ENCODE measurements around the gene PLXNA4. TPM values are rescaled to one million over a fixed set of nuclear protein-coding genes. Genes with fewer than 3 reads are reported as not detected.

PLXNA4 gene
- polyA plus RNA-seq, 2 donors, result 0.44 to 0.55 TPM

DNA sequence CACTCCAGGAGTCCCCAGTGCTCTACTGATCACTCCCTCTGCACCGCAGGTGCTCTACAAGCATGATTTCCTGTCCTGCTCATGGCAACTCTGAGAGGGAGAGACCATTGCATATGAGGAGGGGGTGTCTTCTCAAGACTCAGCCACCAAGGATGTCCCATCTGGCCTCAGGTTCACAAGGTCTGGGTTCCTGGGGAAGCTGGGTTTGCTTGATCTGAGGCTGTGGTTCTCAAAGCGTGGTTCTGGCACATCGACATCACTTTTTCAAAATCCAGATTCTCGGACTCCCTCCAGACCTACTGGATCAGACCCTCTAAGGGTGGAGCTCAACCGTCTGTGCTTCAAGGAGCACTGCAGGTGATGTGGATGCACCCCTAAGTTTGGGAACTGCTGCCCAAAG, 247.5 kb downstream of the PLXNA4 start:
- Histone ChIP-seq H3K9me3 (ENCODE audit: control insufficient read depth in 2 of 2, insufficient read depth in 1 of 2, low read depth in 1 of 2, low read length in 1 of 2) (no peaks in the 10 kb centered on the region), H3K4me3 (ENCODE audit: low read depth in 1 of 2, low read length in 2 of 2) (no peak overlapping the region), H3K27ac (ENCODE audit: low read depth in 2 of 2, low read length in 1 of 2) (no peak overlapping the region), H3K27me3 (ENCODE audit: control insufficient read depth in 1 of 2, insufficient read depth in 2 of 2, low read length in 2 of 2) (no peaks in the 10 kb centered on the region), H3K36me3 (ENCODE audit: control insufficient read depth in 2 of 2, insufficient read depth in 2 of 2, low read length in 1 of 2) (no peaks in the 10 kb centered on the region), H3K4me1 (ENCODE audit: control insufficient read depth in 2 of 2, insufficient read depth in 2 of 2, low read length in 1 of 2) (peaks cover 0 to 3% of the 10 kb centered on the region in 2 donors)
- WGBS, 2 donors, result 76 to 84% methylated on average over 5 of the region's 5 CpGs

DNA sequence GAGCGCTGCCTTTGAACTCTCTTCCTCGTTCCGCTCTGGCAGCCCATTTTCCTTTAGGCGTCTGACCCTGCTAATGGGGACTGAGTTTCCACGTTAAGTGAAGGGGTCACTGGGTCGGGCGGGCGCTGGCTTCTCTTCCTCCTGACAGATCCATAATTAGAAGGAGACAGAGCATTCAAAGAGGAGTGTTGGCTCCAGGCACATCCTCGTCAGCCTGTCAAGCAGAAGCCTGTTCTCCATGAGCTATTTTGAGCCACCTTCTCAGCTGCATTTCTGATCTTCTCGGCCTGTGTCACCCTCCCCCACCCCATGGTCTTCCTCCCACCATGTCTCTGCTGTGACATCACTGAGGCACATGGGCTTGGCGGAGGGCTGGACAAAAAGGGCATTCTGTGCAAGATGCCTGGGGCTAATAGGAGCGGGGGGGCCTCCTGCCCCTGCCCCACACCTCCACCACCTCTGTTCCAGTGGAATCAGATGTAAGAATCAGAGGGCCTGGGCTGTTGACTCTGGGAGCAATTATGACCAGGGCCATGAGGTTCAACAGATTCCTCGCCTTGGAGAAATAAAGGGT, 248.1 kb downstream of the PLXNA4 start:
- H3K27ac ChIP-seq (ENCODE audit: low read depth in 2 of 2, low read length in 1 of 2), result no peak overlapping the region
- peaks cover 0 to 3% of the 10 kb centered on the region in 2 donors for H3K4me1 ChIP-seq (ENCODE audit: control insufficient read depth in 2 of 2, insufficient read depth in 2 of 2, low read length in 1 of 2)
- no peaks in the 10 kb centered on the region for H3K9me3 ChIP-seq (ENCODE audit: control insufficient read depth in 2 of 2, insufficient read depth in 1 of 2, low read depth in 1 of 2, low read length in 1 of 2)
- H3K27me3 ChIP-seq (ENCODE audit: control insufficient read depth in 1 of 2, insufficient read depth in 2 of 2, low read length in 2 of 2), result no peaks in the 10 kb centered on the region
- 67 to 69% methylated on average over 13 of the region's 13 CpGs for WGBS, 2 donors
- no peaks in the 10 kb centered on the region for H3K36me3 ChIP-seq (ENCODE audit: control insufficient read depth in 2 of 2, insufficient read depth in 2 of 2, low read length in 1 of 2)
- no peak overlapping the region for H3K4me3 ChIP-seq (ENCODE audit: low read depth in 1 of 2, low read length in 2 of 2)

DNA sequence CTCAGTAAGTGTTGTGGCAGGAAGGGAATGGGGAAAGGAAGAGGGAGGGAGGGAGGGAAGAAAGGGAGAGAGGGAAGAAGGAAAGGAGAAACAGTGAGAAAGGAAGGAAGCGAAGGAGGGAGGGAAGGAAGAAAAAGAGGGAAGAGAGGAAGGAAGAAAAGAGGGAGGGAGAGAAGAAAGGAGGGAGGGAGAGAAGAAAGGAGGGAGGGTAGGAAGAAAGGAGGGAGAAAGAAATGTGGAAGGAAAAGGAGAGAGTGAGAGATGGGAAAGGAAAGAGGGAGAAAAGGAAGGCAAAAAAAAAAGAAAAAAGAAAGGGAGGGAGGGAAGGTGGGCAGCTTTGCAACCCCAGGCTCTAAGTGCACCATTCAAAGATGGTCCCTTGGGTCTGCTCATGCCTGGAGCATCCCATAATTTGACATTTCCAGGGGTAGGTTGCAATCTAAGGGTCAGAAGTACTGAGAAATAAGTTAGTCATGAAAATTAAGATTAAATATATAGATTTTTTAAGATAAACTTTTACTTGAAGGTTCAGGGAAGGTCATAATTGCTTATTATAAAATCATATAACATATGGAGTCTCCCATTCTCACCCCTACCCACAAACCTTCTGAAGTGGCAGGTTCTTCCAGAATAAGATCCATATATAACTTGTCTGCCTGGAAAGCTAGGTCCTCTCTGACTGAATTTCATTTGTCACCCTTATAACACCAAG, 249.2 kb downstream of the PLXNA4 start:
- 94 to 100% methylated on average over 1 of the region's 1 CpG for WGBS, 2 donors
- no peaks in the 10 kb centered on the region for H3K36me3 ChIP-seq (ENCODE audit: control insufficient read depth in 2 of 2, insufficient read depth in 2 of 2, low read length in 1 of 2)

DNA sequence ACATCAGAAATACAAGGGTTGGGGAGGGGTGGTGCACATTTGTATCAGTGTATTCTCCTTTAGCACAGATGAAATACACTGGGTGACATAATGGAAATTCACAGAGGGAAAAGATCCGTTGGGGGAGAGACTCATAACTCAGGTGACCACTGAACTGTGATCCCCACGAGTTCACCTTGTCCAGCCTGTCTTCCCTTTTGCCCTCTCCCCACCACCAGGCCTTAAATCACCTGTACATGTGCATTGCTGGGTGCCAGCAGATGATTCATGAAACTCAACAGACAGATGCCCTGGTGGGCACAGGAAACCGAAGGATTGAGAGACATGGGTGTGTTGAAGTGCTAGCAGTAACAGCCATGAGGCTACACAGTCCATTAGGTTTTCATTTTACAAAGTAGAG, 253.3 kb downstream of the PLXNA4 start:
- Histone ChIP-seq H3K27me3 (ENCODE audit: control insufficient read depth in 1 of 2, insufficient read depth in 2 of 2, low read length in 2 of 2) (no peaks in the 10 kb centered on the region), H3K36me3 (ENCODE audit: control insufficient read depth in 2 of 2, insufficient read depth in 2 of 2, low read length in 1 of 2) (no peaks in the 10 kb centered on the region), H3K9me3 (ENCODE audit: control insufficient read depth in 2 of 2, insufficient read depth in 1 of 2, low read depth in 1 of 2, low read length in 1 of 2) (no peaks in the 10 kb centered on the region), H3K27ac (ENCODE audit: low read depth in 2 of 2, low read length in 1 of 2) (no peak overlapping the region), H3K4me1 (ENCODE audit: control insufficient read depth in 2 of 2, insufficient read depth in 2 of 2, low read length in 1 of 2) (peaks cover 2 to 3% of the 10 kb centered on the region in 2 donors), H3K4me3 (ENCODE audit: low read depth in 1 of 2, low read length in 2 of 2) (no peak overlapping the region)
- WGBS, 2 donors, result 61% methylated on average over 3 of the region's 3 CpGs

More for the DNA sequence above, 249.2 kb downstream of the PLXNA4 start:
- H3K27ac ChIP-seq (ENCODE audit: low read depth in 2 of 2, low read length in 1 of 2), result no peak overlapping the region
- no peaks in the 10 kb centered on the region for H3K9me3 ChIP-seq (ENCODE audit: control insufficient read depth in 2 of 2, insufficient read depth in 1 of 2, low read depth in 1 of 2, low read length in 1 of 2)
- no peaks in the 10 kb centered on the region for H3K27me3 ChIP-seq (ENCODE audit: control insufficient read depth in 1 of 2, insufficient read depth in 2 of 2, low read length in 2 of 2)
- no peak overlapping the region for H3K4me3 ChIP-seq (ENCODE audit: low read depth in 1 of 2, low read length in 2 of 2)
- H3K4me1 ChIP-seq (ENCODE audit: control insufficient read depth in 2 of 2, insufficient read depth in 2 of 2, low read length in 1 of 2), result peaks cover 0 to 3% of the 10 kb centered on the region in 2 donors

- Histone ChIP-seq H3K27ac (ENCODE audit: low read depth in 2 of 2, low read length in 1 of 2) (no peak overlapping the region), H3K36me3 (ENCODE audit: control insufficient read depth in 2 of 2, insufficient read depth in 2 of 2, low read length in 1 of 2) (no peaks in the 10 kb centered on the region), H3K27me3 (ENCODE audit: control insufficient read depth in 1 of 2, insufficient read depth in 2 of 2, low read length in 2 of 2) (no peaks in the 10 kb centered on the region), H3K9me3 (ENCODE audit: control insufficient read depth in 2 of 2, insufficient read depth in 1 of 2, low read depth in 1 of 2, low read length in 1 of 2) (no peaks in the 10 kb centered on the region), H3K4me1 (ENCODE audit: control insufficient read depth in 2 of 2, insufficient read depth in 2 of 2, low read length in 1 of 2) (peaks cover 0 to 2% of the 10 kb centered on the region in 2 donors), H3K4me3 (ENCODE audit: low read depth in 1 of 2, low read length in 2 of 2) (no peak overlapping the region)
- 42 to 51% methylated on average over 6 of the region's 6 CpGs for WGBS, 2 donors
Observed at GRCh38 chr7:132321387-132321786, 254.9 kb downstream of the PLXNA4 start.

GRCh38 chr7:132319481-132319880, 256.8 kb downstream of the PLXNA4 start:
- H3K4me1 ChIP-seq (ENCODE audit: control insufficient read depth in 2 of 2, insufficient read depth in 2 of 2, low read length in 1 of 2), result peaks cover 0 to 2% of the 10 kb centered on the region in 2 donors
- no peaks in the 10 kb centered on the region for H3K36me3 ChIP-seq (ENCODE audit: control insufficient read depth in 2 of 2, insufficient read depth in 2 of 2, low read length in 1 of 2)
- H3K27ac ChIP-seq (ENCODE audit: low read depth in 2 of 2, low read length in 1 of 2), result no peak overlapping the region
- H3K27me3 ChIP-seq (ENCODE audit: control insufficient read depth in 1 of 2, insufficient read depth in 2 of 2, low read length in 2 of 2), result no peaks in the 10 kb centered on the region
- WGBS, 2 donors, result 53 to 57% methylated on average over 6 of the region's 6 CpGs
- H3K9me3 ChIP-seq (ENCODE audit: control insufficient read depth in 2 of 2, insufficient read depth in 1 of 2, low read depth in 1 of 2, low read length in 1 of 2), result no peaks in the 10 kb centered on the region
- H3K4me3 ChIP-seq (ENCODE audit: low read depth in 1 of 2, low read length in 2 of 2), result no peak overlapping the region

- no peak overlapping the region for H3K4me3 ChIP-seq (ENCODE audit: low read depth in 1 of 2, low read length in 2 of 2)
- peaks cover 0 to 2% of the 10 kb centered on the region in 2 donors for H3K4me1 ChIP-seq (ENCODE audit: control insufficient read depth in 2 of 2, insufficient read depth in 2 of 2, low read length in 1 of 2)
- no peaks in the 10 kb centered on the region for H3K36me3 ChIP-seq (ENCODE audit: control insufficient read depth in 2 of 2, insufficient read depth in 2 of 2, low read length in 1 of 2)
- H3K27ac ChIP-seq (ENCODE audit: low read depth in 2 of 2, low read length in 1 of 2), result no peak overlapping the region
- no peaks in the 10 kb centered on the region for H3K27me3 ChIP-seq (ENCODE audit: control insufficient read depth in 1 of 2, insufficient read depth in 2 of 2, low read length in 2 of 2)
- no peaks in the 10 kb centered on the region for H3K9me3 ChIP-seq (ENCODE audit: control insufficient read depth in 2 of 2, insufficient read depth in 1 of 2, low read depth in 1 of 2, low read length in 1 of 2)
- WGBS, 2 donors, result 8% methylated on average over 20 of the region's 20 CpGs
Observed at GRCh38 chr7:132318352-132319318, 257.6 kb downstream of the PLXNA4 start.

GRCh38 chr7:132317701-132318351, 258.4 kb downstream of the PLXNA4 start:
- H3K27ac ChIP-seq (ENCODE audit: low read depth in 2 of 2, low read length in 1 of 2), result no peak overlapping the region
- 66 to 74% methylated on average over 7 of the region's 7 CpGs for WGBS, 2 donors
- peaks cover 0 to 2% of the 10 kb centered on the region in 2 donors for H3K4me1 ChIP-seq (ENCODE audit: control insufficient read depth in 2 of 2, insufficient read depth in 2 of 2, low read length in 1 of 2)
- H3K9me3 ChIP-seq (ENCODE audit: control insufficient read depth in 2 of 2, insufficient read depth in 1 of 2, low read depth in 1 of 2, low read length in 1 of 2), result no peaks in the 10 kb centered on the region
- no peaks in the 10 kb centered on the region for H3K27me3 ChIP-seq (ENCODE audit: control insufficient read depth in 1 of 2, insufficient read depth in 2 of 2, low read length in 2 of 2)
- H3K36me3 ChIP-seq (ENCODE audit: control insufficient read depth in 2 of 2, insufficient read depth in 2 of 2, low read length in 1 of 2), result no peaks in the 10 kb centered on the region
- H3K4me3 ChIP-seq (ENCODE audit: low read depth in 1 of 2, low read length in 2 of 2), result no peak overlapping the region

DNA sequence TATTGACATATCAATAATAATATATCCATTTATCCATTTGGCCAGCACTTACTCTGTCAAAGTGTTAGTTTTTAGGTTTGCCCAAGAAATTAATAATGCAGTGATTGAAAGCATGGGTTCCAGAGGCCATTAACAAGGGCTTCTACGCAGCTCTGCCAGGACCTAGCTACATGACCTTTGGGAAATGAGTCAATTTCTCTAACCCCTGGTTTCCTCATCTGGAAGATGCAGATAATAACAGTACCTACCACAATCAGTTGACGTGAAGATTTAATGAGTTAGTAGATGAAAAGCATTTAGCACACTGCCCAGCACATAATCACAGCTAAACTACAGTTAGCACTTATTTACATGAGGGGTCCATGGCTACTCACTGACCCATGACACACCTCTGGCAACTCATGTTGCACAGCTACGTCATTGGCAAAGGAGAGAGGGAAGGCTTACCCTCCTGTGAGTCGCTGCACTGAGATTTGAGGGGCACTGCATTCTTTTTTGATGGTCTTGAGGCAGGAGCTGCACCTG, 263.7 kb downstream of the PLXNA4 start:
- 78 to 81% methylated on average over 4 of the region's 4 CpGs for WGBS, 2 donors
- no peaks in the 10 kb centered on the region for H3K27me3 ChIP-seq (ENCODE audit: control insufficient read depth in 1 of 2, insufficient read depth in 2 of 2, low read length in 2 of 2)
- no peaks in the 10 kb centered on the region for H3K4me1 ChIP-seq (ENCODE audit: control insufficient read depth in 2 of 2, insufficient read depth in 2 of 2, low read length in 1 of 2)
- no peak overlapping the region for H3K4me3 ChIP-seq (ENCODE audit: low read depth in 1 of 2, low read length in 2 of 2)
- H3K36me3 ChIP-seq (ENCODE audit: control insufficient read depth in 2 of 2, insufficient read depth in 2 of 2, low read length in 1 of 2), result no peaks in the 10 kb centered on the region
- H3K27ac ChIP-seq (ENCODE audit: low read depth in 2 of 2, low read length in 1 of 2), result no peak overlapping the region
- no peaks in the 10 kb centered on the region for H3K9me3 ChIP-seq (ENCODE audit: control insufficient read depth in 2 of 2, insufficient read depth in 1 of 2, low read depth in 1 of 2, low read length in 1 of 2)

Measured in esophagus (tissue), 2 donors.